Measurements from ENCODE around the gene NCBP1. TPM values are rescaled to one million over a fixed set of nuclear protein-coding genes. Genes with fewer than 3 reads are reported as not detected.

Gene NCBP1
- total and polyA plus RNA-seq, 9 of the 15 experiments (the other 6 are each of a cell fraction or from before 2014, with no cell fraction given), result 29.4 to 69.7 (median 57.5) TPM

- TF ChIP-seq TEAD1 (CRISPR knock-in tag; IDR thresholded peaks at IDR 0.05) (peak; percentile 64 to 93; a peak in 3 of 4 replicates), MYBL2 (IDR thresholded peaks at IDR 0.05; ENCODE audit: low read depth) (no peak), MYBL2 (CRISPR knock-in tag; IDR thresholded peaks at IDR 0.05; ENCODE audit: borderline replicate concordance) (no peak), ZNF57 (CRISPR knock-in tag; IDR thresholded peaks at IDR 0.05) (no peak), SMAD3 (CRISPR knock-in tag; conservative IDR thresholded peaks at IDR 0.05) (no peak), ETV5 (CRISPR knock-in tag; IDR thresholded peaks at IDR 0.05; ENCODE audit: low read depth) (peak; percentile 93), RBM22 (IDR thresholded peaks at IDR 0.05; ENCODE audit: low read depth, low read length, poor library complexity, severe bottlenecking) (no peak), ATF3 (IDR thresholded peaks at IDR 0.05) (no peak; the same call in 1 of the 2 replicates), ATF3 (CRISPR knock-in tag; conservative IDR thresholded peaks at IDR 0.05) (peak; percentile 34), HEY1 (CRISPR knock-in tag; IDR thresholded peaks at IDR 0.05; ENCODE audit: borderline replicate concordance) (no peak), ZKSCAN3 (CRISPR knock-in tag; IDR thresholded peaks at IDR 0.05) (no peak), DEAF1 (CRISPR knock-in tag; IDR thresholded peaks at IDR 0.05) (no peak), ATF4 (CRISPR knock-in tag; IDR thresholded peaks at IDR 0.05) (peak; percentile 7; the same call in 1 of the 2 replicates), POU5F1 (IDR thresholded peaks at IDR 0.05; ENCODE audit: borderline replicate concordance, low read depth, low read length, partially characterized antibody) (no peak), ZC3H11A (IDR thresholded peaks at IDR 0.05; ENCODE audit: low read depth, low read length) (no peak), ZNF740 (CRISPR knock-in tag; IDR thresholded peaks at IDR 0.05) (0 out of 2 replicates have a peak, but pooled peaks have one; percentile 46), ZNF740 (tag; IDR thresholded peaks at IDR 0.05) (no peak), ZNF316 (IDR thresholded peaks at IDR 0.05) (no peak), CAMTA2 (CRISPR knock-in tag; conservative IDR thresholded peaks at IDR 0.05) (no peak), RBM15 (IDR thresholded peaks at IDR 0.05; ENCODE audit: insufficient read depth, low read length) (no peak), SREBF2 (CRISPR knock-in tag; IDR thresholded peaks at IDR 0.05) (no peak), PHF21A (IDR thresholded peaks at IDR 0.05; ENCODE audit: borderline replicate concordance, low read depth) (peak; percentile 71; the same call in 1 of the 2 replicates), NR2C2 (CRISPR knock-in tag; IDR thresholded peaks at IDR 0.05) (peak; percentile 96), NR2C2 (tag; IDR thresholded peaks at IDR 0.05) (peak; percentile 99), ZNF140 (CRISPR knock-in tag; IDR thresholded peaks at IDR 0.05) (no peak)
Measured at GRCh38 chr9:97632985-97633858, at the start of gene NCBP1, which contains the start of gene TSTD2 (continued).
